CD4-positive, alpha-beta memory T cell (primary cell): Measurements from ENCODE around the gene GBE1. TPM values are rescaled to one million over a fixed set of nuclear protein-coding genes. Genes with fewer than 3 reads are reported as not detected.
"Not testable (repeated sequence)": the region's sequence is repeated elsewhere in the genome, so short reads cannot be mapped to it uniquely, and the experiment has no call there.

Experiments
- CTCF ChIA-PET: fragments of 350-600 bp; sonication (Branson Sonifier 250); formaldehyde crosslinking; loops from one replicate; lab custom pipeline; 2021; ENCODE audit warnings: inconsistent platforms; ENCODE audit not compliant: partially characterized antibody; lab: Charles Lee
- POLR2A ChIA-PET: fragments of 350-600 bp; sonication (Branson Sonifier 250); formaldehyde crosslinking; loops from one replicate; lab custom pipeline; 2021; ENCODE audit not compliant: partially characterized antibody; lab: Charles Lee
- DNase-seq, 5 donors: peaks; one replicate each; pipeline versions ENCODE4 v3.0.0 to v3.0.0-alpha.2; 2020 to 2022; ENCODE audit warnings: mixed read lengths in 1 of 5
- H3K27ac ChIP-seq: one replicate; pipeline ENCODE4 v1.7.0; 2013; ENCODE audit warnings: low read depth, low read length
- H3K27me3 ChIP-seq: 2 replicates; pipeline ENCODE4 v1.7.0; 2013; ENCODE audit warnings: mild to moderate bottlenecking, low read length, moderate library complexity; ENCODE audit not compliant: insufficient read depth
- H3K36me3 ChIP-seq: 2 replicates; pipeline ENCODE4 v1.7.0; 2013; ENCODE audit warnings: mild to moderate bottlenecking, low read length, moderate library complexity; ENCODE audit not compliant: insufficient read depth
- H3K4me1 ChIP-seq: 2 replicates; pipeline ENCODE4 v1.7.0; 2013; ENCODE audit warnings: mild to moderate bottlenecking, low read length, moderate library complexity; ENCODE audit not compliant: insufficient read depth
- H3K4me3 ChIP-seq, 2 donors: one replicate each; pipeline ENCODE4 v1.7.0; 2013; ENCODE audit warnings: low read length in 2 of 2, mild to moderate bottlenecking in 1 of 2
- H3K9me3 ChIP-seq, 2 donors: one replicate each; pipeline ENCODE4 v1.7.0; 2013; ENCODE audit warnings: low read length in 2 of 2, control low read depth in 1 of 2; ENCODE audit not compliant: control insufficient read depth in 1 of 2
- H3K27ac Mint-ChIP-seq, 7 donors: one replicate each; pipeline ENCODE4 v1.8.0; 2020 to 2021; ENCODE audit warnings: mixed read lengths in 7 of 7, mild to moderate bottlenecking in 6 of 7, inconsistent platforms in 3 of 7, moderate library complexity in 3 of 7
- H3K27me3 Mint-ChIP-seq, 2 donors: one replicate each; pipeline ENCODE4 v1.8.0; 2020 to 2021; ENCODE audit warnings: mixed read lengths in 2 of 2
- H3K36me3 Mint-ChIP-seq, 2 donors: one replicate each; pipeline ENCODE4 v1.8.0; 2020 to 2021; ENCODE audit warnings: mixed read lengths in 2 of 2, inconsistent platforms in 1 of 2, mild to moderate bottlenecking in 1 of 2
- H3K4me1 Mint-ChIP-seq, 4 donors: one replicate each; pipeline ENCODE4 v1.8.0; 2020 to 2021; ENCODE audit warnings: mixed read lengths in 4 of 4, mild to moderate bottlenecking in 1 of 4
- H3K4me3 Mint-ChIP-seq, 8 donors: one replicate each; pipeline ENCODE4 v1.8.0; 2020 to 2021; ENCODE audit warnings: mixed read lengths in 8 of 8, mild to moderate bottlenecking in 7 of 8, moderate library complexity in 6 of 8, inconsistent platforms in 3 of 8
- H3K9me3 Mint-ChIP-seq, 8 donors: one replicate each; pipeline ENCODE4 v1.8.0; 2020 to 2021; ENCODE audit warnings: mixed read lengths in 8 of 8, mild to moderate bottlenecking in 5 of 8, inconsistent platforms in 3 of 8, moderate library complexity in 1 of 8
- intact Hi-C: fragments of 100-400 bp; cut with micrococcal nuclease; formaldehyde crosslinking; loops from one replicate; pipeline ENCODE4 v1.15.1; 2023
- polyA plus RNA-seq, 2 donors: library from polyadenylated mRNA; unstranded; fragments of 300-500 nt; fragmentation: Illumina TruSeq; gene quantifications; one replicate each; pipeline ENCODE4 v1.2.3, GENCODE V29; 2021
- total RNA-seq, 2 experiments: library from RNA; stranded (reverse); gene quantifications; one replicate each; pipeline ENCODE4 v1.2.3, GENCODE V29; 2021

GBE1 gene
- total and polyA plus RNA-seq, 4 experiments from 2014 or later: 9.3 to 16.6 (median 11.0) TPM

- POLR2A ChIA-PET: no interaction called here
- Histone ChIP-seq H3K27ac (no peak overlapping the region), H3K27me3 (no peaks in the 10 kb centered on the region), H3K36me3 (no peaks in the 10 kb centered on the region), H3K4me1 (no peaks in the 10 kb centered on the region), H3K4me3 (no peak overlapping the region), H3K9me3 (no peaks in the 10 kb centered on the region)
- no peak for DNase-seq
- Mint-ChIP-seq H3K4me1 (no peaks in the 10 kb centered on the region), H3K9me3 (peaks cover 0 to 4% (median 0%) of the 10 kb centered on the region in 8 donors), H3K27ac (no peak overlapping the region), H3K27me3 (peaks cover 1 to 5% of the 10 kb centered on the region in 2 donors), H3K36me3 (no peaks in the 10 kb centered on the region), H3K4me3 (no peak overlapping the region)
- CTCF ChIA-PET: no interaction called here
- intact Hi-C loops: no loop called here
Measured at GRCh38 chr3:81788044-81788443, 26.6 kb upstream of the GBE1 start.

- DNase-seq: no peak
- no peak overlapping the region for H3K4me3 Mint-ChIP-seq
- H3K27ac Mint-ChIP-seq: no peak overlapping the region
- H3K27me3 ChIP-seq: no peaks in the 10 kb centered on the region
- intact Hi-C loops: no loop called here
- POLR2A ChIA-PET: no interaction called here
- no peaks in the 10 kb centered on the region for H3K36me3 ChIP-seq
- CTCF ChIA-PET: no interaction called here
- no peak overlapping the region for H3K27ac ChIP-seq
- no peaks in the 10 kb centered on the region for H3K4me1 ChIP-seq
- no peak overlapping the region for H3K4me3 ChIP-seq
- no peaks in the 10 kb centered on the region for H3K36me3 Mint-ChIP-seq
- H3K27me3 Mint-ChIP-seq: peaks cover 3% of the 10 kb centered on the region in 2 donors
- H3K9me3 Mint-ChIP-seq: peaks cover 0 to 13% (median 0%) of the 10 kb centered on the region in 8 donors
- H3K4me1 Mint-ChIP-seq: no peaks in the 10 kb centered on the region
- no peaks in the 10 kb centered on the region for H3K9me3 ChIP-seq
Measured at GRCh38 chr3:81782585-81782984, 21.1 kb upstream of the GBE1 start.

GRCh38 chr3:81778678-81779182, 17.3 kb upstream of the GBE1 start:
- POLR2A ChIA-PET: no interaction called here
- intact Hi-C loops: no loop called here
- CTCF ChIA-PET: no interaction called here
- H3K4me1 ChIP-seq: no peaks in the 10 kb centered on the region
- H3K27me3 ChIP-seq: no peaks in the 10 kb centered on the region
- H3K9me3 ChIP-seq: no peaks in the 10 kb centered on the region
- no peak overlapping the region for H3K4me3 ChIP-seq
- Mint-ChIP-seq H3K27ac (no peak overlapping the region), H3K4me1 (no peaks in the 10 kb centered on the region), H3K9me3 (peaks cover 0 to 12% (median 0%) of the 10 kb centered on the region in 8 donors), H3K36me3 (no peaks in the 10 kb centered on the region), H3K4me3 (no peak overlapping the region), H3K27me3 (peaks cover 2 to 5% of the 10 kb centered on the region in 2 donors)
- no peaks in the 10 kb centered on the region for H3K36me3 ChIP-seq
- no peak for DNase-seq
- H3K27ac ChIP-seq: no peak overlapping the region

GRCh38 chr3:81776643-81777042, 15.2 kb upstream of the GBE1 start:
- Mint-ChIP-seq H3K36me3 (no peaks in the 10 kb centered on the region), H3K27ac (no peak overlapping the region)
- H3K27ac ChIP-seq: no peak overlapping the region

GRCh38 chr3:81770710-81771109, 9.3 kb upstream of the GBE1 start:
- Histone ChIP-seq H3K9me3 (no peaks in the 10 kb centered on the region), H3K27ac (no peak overlapping the region), H3K4me1 (no peaks in the 10 kb centered on the region), H3K4me3 (no peak overlapping the region), H3K27me3 (no peaks in the 10 kb centered on the region), H3K36me3 (no peaks in the 10 kb centered on the region)
- H3K4me1 Mint-ChIP-seq: no peaks in the 10 kb centered on the region
- H3K36me3 Mint-ChIP-seq: no peaks in the 10 kb centered on the region
- ChIA-PET POLR2A (no interaction called here), CTCF (interaction anchor here (1.0 kb wide), 1 partner anchor 9 kb away, joined by 3 read pairs; the partner anchor contains the start of gene GBE1)
- no peak overlapping the region for H3K4me3 Mint-ChIP-seq
- DNase-seq: no peak
- H3K9me3 Mint-ChIP-seq: no peaks in the 10 kb centered on the region
- peaks cover 7 to 13% of the 10 kb centered on the region in 2 donors for H3K27me3 Mint-ChIP-seq
- intact Hi-C loops: no loop called here
- no peak overlapping the region for H3K27ac Mint-ChIP-seq

More at GRCh38 chr3:81776643-81777042, 15.2 kb upstream of the GBE1 start:
- ChIA-PET POLR2A (no interaction called here), CTCF (no interaction called here)
- H3K4me1 Mint-ChIP-seq: no peaks in the 10 kb centered on the region
- H3K4me3 ChIP-seq: no peak overlapping the region
- H3K4me1 ChIP-seq: no peaks in the 10 kb centered on the region
- no peak overlapping the region for H3K4me3 Mint-ChIP-seq
- H3K36me3 ChIP-seq: no peaks in the 10 kb centered on the region
- H3K27me3 Mint-ChIP-seq: peaks cover 2 to 5% of the 10 kb centered on the region in 2 donors
- no peaks in the 10 kb centered on the region for H3K9me3 ChIP-seq
- DNase-seq: no peak
- peaks cover 0 to 9% (median 0%) of the 10 kb centered on the region in 8 donors for H3K9me3 Mint-ChIP-seq
- H3K27me3 ChIP-seq: no peaks in the 10 kb centered on the region
- intact Hi-C loops: no loop called here

- CTCF ChIA-PET: no interaction called here
- H3K36me3 Mint-ChIP-seq: no peaks in the 10 kb centered on the region
Measured at GRCh38 chr3:81769299-81769698, 7.9 kb upstream of the GBE1 start.

GRCh38 chr3:81767250-81767859, 5.9 kb upstream of the GBE1 start:
- H3K27me3 ChIP-seq, H3K4me3 Mint-ChIP-seq, DNase-seq, POLR2A ChIA-PET, H3K4me1 Mint-ChIP-seq, H3K9me3 Mint-ChIP-seq, H3K4me3 ChIP-seq, H3K9me3 ChIP-seq, H3K36me3 ChIP-seq, H3K4me1 ChIP-seq, H3K36me3 Mint-ChIP-seq, H3K27ac ChIP-seq, intact Hi-C loops, H3K27ac Mint-ChIP-seq: not testable (repeated sequence)
- H3K27me3 Mint-ChIP-seq: peaks cover 4 to 13% of the 10 kb centered on the region in 2 donors
- CTCF ChIA-PET: interaction anchor here (1.6 kb wide), 1 partner anchor 12 kb away, joined by 3 read pairs; no protein-coding TSS in a partner anchor

More at GRCh38 chr3:81769299-81769698, 7.9 kb upstream of the GBE1 start:
- H3K27me3 ChIP-seq: no peaks in the 10 kb centered on the region
- no peak overlapping the region for H3K4me3 ChIP-seq
- Mint-ChIP-seq H3K27me3 (peaks cover 5 to 13% of the 10 kb centered on the region in 2 donors), H3K4me1 (no peaks in the 10 kb centered on the region), H3K9me3 (no peaks in the 10 kb centered on the region), H3K27ac (no peak overlapping the region), H3K4me3 (no peak overlapping the region)
- H3K4me1 ChIP-seq: no peaks in the 10 kb centered on the region
- POLR2A ChIA-PET: no interaction called here
- intact Hi-C loops: no loop called here
- DNase-seq: no peak
- H3K9me3 ChIP-seq: no peaks in the 10 kb centered on the region
- no peak overlapping the region for H3K27ac ChIP-seq
- H3K36me3 ChIP-seq: no peaks in the 10 kb centered on the region
